GM10266 (cell line): ENCODE data around the gene FERMT1.

Experiments
- DNase-seq: peaks from one replicate; pipeline ENCODE4 v3.0.0; 2012; ENCODE audit errors: extremely low spot score
- CTCF ChIP-seq: IDR thresholded peaks from 2 replicates; pipeline ENCODE4 v1.5.1; 2012; ENCODE audit warnings: mild to moderate bottlenecking, low read depth; ENCODE audit not compliant: control insufficient read depth, insufficient read depth; ENCODE audit errors: missing control alignments

FERMT1 gene

GRCh38 chr20:6122873-6123648, at the start of gene FERMT1:
Gene FERMT1 (minus strand): TSS chr20:6123030. CDS start chr20:6119554, 3,476 bp downstream.
- no peak for TF ChIP-seq CTCF
- DNase-seq = peak; percentile 37

GRCh38 chr20:6169251-6169650, 46.4 kb upstream of the FERMT1 start:
- DNase-seq = no peak
- peak; percentile 20 for TF ChIP-seq CTCF

GRCh38 chr20:6168204-6168603, 45.4 kb upstream of the FERMT1 start:
- TF ChIP-seq CTCF = no peak
- no peak for DNase-seq

GRCh38 chr20:6165346-6165745, 42.5 kb upstream of the FERMT1 start:
- TF ChIP-seq CTCF = no peak
- DNase-seq = no peak

- no peak for DNase-seq
- TF ChIP-seq CTCF = no peak
Observed at GRCh38 chr20:6164421-6165341, 41.9 kb upstream of the FERMT1 start.

- DNase-seq = no peak
- no peak for TF ChIP-seq CTCF
Observed at GRCh38 chr20:6160736-6161135, 37.9 kb upstream of the FERMT1 start.
